DMS114 treated with DMSO at 0.1 percent for 48 hours (cell line): Measurements from ENCODE around the gene TOM1L2.

Experiments
- DNase-seq: peaks from one replicate; lab custom pipeline; 2025; ENCODE audit not compliant: unreplicated experiment; lab: John Stamatoyannopoulos, UW

Gene TOM1L2

GRCh38 chr17:17851103-17852002 is 120.8 kb downstream of the TOM1L2 start:
- no peak for DNase-seq

- no peak for DNase-seq
Observed at GRCh38 chr17:17849845-17850373, 122.3 kb downstream of the TOM1L2 start.

GRCh38 chr17:17849147-17849820 is 122.9 kb downstream of the TOM1L2 start:
- no peak for DNase-seq

- DNase-seq: no peak
Observed at GRCh38 chr17:17848311-17849082, 123.7 kb downstream of the TOM1L2 start.

- no peak for DNase-seq
Observed at GRCh38 chr17:17847726-17848125, 124.5 kb downstream of the TOM1L2 start.

DNA sequence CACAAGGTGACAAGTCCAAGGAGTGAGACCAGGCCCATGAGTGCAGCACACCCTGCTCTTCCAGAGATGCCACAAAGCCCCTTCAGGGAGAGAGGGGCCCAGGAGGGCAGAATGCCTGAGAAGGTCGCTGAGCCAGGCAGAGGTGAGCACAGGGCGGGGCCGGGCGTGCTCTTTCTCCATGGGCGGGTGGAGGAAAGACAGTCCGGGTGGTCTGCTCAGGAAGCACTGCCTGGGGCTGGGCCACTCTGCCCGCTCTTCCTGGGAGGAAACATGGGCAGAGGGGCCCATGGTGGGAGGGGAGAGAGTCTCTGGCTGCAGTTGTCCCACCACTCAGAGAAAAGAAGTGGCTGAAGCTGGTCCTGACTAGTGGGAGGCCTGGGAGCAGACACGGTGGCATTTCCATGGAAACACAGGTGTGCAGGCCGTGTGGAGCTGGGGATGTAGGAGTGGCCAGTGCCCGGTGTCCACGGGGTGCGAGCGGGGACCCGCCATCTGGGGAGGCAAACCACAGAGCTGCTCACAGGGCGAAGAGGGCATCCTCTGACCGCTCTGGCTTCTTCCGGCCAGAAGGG is 125.0 kb downstream of the TOM1L2 start:
- no peak for DNase-seq

GRCh38 chr17:17846645-17847044 is 125.6 kb downstream of the TOM1L2 start:
- no peak for DNase-seq

- no peak for DNase-seq
Observed at GRCh38 chr17:17846003-17846402, 126.2 kb downstream of the TOM1L2 start.

DNA sequence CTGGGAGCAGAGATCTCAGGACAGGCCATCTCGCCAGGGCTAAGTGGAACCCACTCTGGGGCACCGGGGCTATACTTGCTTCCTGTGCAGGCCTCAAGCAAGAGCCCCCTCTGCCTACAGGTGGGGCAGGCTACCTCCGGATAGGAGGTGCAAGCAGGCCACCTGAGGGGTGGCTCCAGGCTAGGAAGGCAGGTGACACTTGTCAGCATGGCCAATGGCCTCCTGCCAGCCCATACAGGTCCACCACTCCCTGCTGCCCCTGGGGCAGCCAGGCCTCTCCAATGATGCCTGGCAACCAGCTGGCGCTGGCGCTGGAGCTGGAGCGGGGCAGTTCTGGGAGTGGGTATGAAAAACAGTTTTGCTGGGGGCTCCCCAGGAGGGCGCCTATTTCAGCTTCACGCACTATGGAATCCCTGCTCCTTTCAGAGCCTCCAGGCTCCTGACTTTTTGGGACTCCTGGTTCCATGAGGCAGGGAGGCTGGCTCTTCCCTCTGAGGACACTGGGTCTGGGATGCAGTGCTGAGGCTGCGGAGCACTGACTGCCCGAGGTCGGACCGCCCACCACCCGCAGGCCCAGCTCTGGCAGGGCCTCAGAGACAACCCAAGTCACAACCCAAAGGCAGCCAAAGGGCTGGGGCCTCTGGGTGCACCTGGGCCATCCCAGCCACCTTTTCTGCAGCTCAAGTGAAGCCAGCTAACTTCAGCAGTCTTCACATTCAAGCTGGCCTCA is 127.0 kb downstream of the TOM1L2 start:
- DNase-seq: no peak

DNA sequence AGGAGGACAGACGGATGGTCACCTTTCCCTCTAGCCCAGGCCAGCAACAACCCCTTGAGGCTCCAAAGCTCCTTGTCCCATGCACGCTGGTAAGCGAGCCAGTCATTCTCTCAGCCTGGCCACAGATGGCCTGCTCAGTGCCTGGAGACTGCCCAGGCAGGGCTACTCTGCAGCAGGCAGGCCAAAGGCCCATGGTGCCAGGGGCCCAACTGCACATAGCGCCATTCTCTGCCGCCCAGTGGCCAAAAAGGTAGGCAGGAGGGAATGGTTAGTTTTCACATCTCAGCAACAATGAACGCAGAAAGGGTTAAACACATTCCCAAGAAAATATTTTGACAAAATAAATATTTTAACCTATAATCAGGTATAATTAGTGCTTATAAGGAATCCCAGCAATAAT is 127.7 kb downstream of the TOM1L2 start:
- no peak for DNase-seq

DNA sequence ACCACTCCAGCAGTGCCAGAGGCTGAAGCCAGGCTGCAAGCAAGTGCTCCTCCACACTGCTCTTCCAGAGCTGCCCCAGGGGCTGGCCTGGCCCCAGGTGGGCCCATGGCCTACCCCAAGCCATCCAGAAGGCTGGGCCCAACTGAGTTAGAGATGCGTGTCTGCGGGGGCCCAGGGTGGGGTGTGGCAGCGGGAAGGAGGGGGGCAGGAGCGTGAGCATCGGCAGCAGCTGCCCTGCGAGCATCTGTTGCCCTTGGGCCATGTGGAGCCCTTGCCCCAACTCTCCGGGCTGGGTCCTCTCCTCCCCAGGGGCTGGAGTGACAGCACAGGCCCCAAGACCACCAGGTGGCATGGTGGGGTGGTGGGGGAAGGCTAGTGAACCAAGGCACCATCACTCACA is 128.1 kb downstream of the TOM1L2 start:
- no peak for DNase-seq

- DNase-seq: no peak
Observed at GRCh38 chr17:17843096-17843495, 129.1 kb downstream of the TOM1L2 start.

- no peak for DNase-seq
Observed at GRCh38 chr17:17842111-17842876, 129.9 kb downstream of the TOM1L2 start.

DNA sequence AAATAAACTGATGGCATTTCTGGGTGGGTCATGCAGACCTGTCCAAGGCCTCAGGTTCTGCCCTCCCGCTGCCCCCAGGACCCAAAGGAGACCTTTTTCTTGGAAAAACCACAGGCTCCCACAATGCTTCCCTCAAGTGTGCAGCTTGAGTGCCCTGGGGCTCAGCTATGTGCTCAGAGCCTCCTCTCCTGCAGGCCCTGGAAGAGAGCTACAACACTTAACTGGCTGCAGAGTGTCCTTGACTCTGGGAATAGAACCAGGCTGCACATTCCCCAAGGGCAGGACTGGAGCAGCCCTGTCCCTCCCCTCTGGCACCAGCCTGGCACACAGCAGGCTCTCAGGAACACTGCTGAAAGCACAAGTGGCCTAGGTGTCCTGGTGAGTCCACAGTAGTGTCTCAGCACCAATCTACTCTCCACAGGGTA is 130.6 kb downstream of the TOM1L2 start:
- no peak for DNase-seq

- DNase-seq: no peak
Observed at GRCh38 chr17:17840751-17841591, 131.2 kb downstream of the TOM1L2 start.

GRCh38 chr17:17839791-17840707 is 132.2 kb downstream of the TOM1L2 start:
- DNase-seq: no peak
